Measurements from ENCODE around the gene CHCT1.
A peak's percentile ranks its signal among the peaks of the same experiment; 100 is the strongest.
"Not testable (repeated sequence)": the region's sequence is repeated elsewhere in the genome, so short reads cannot be mapped to it uniquely, and the experiment has no call there.

CHCT1 gene

DNA sequence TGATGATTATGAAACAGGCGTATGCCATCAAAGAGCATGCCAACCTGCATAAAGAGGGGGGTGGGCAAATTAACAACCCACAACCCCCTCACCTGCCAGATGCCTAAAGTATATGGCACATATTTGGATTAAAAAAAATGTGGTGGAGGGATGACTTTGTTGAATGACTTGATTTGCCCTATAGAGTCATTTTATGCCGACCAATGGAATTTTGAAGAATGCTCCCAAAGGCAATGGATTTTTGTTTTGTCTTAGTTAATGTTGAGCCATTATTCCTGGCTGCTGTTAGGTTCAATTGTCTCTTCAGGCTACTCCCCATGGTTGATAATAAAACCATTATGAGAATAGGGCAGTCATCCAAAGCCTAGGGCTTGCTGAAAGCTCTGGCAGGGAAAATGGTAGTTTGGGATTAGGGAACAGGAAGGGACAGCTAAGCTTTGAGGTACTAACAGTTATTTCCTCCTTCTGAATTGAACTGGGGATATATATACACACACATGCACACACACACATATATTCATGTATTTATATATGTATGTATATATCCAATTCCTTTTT, 5.8 kb upstream of the CHCT1 start:
- peaks cover 0 to 2% of the 10 kb centered on the region in 2 donors for H3K9me3 Mint-ChIP-seq
- no peak overlapping the region for H3K27ac Mint-ChIP-seq
- H3K4me1 Mint-ChIP-seq, result peaks cover 6 to 7% of the 10 kb centered on the region in 2 donors
- no peaks in the 10 kb centered on the region for H3K27me3 Mint-ChIP-seq
- H3K36me3 Mint-ChIP-seq, result no peaks in the 10 kb centered on the region
- DNase-seq (no peak), ATAC-seq (replicated peaks) (no peak)
- no peak overlapping the region for H3K4me3 Mint-ChIP-seq

DNA sequence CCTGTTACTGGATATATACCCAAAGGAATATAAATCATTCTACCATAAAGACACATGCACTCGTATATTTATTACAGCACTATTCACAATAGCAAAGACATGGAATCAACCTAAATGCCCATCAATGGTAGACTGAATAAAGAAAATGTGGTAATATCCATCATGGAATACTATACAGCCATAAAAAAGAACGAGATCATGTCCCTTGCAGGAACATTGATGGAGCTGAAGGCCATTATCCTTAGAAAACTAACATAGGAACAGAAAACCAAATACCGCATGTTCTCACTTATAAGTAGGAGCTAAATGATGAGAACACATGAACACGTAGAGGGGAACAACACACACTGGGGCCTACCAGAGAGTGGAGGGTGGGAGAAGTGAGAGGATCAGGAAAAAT, 3.3 kb upstream of the CHCT1 start:
- DNase-seq; H3K27me3 Mint-ChIP-seq; H3K9me3 Mint-ChIP-seq; H3K36me3 Mint-ChIP-seq; ATAC-seq (replicated peaks); H3K4me3 Mint-ChIP-seq: not testable (repeated sequence)
- peak overlapping the region; percentile 60 for H3K27ac Mint-ChIP-seq
- H3K4me1 Mint-ChIP-seq, result peaks cover 13 to 21% of the 10 kb centered on the region in 2 donors

DNA sequence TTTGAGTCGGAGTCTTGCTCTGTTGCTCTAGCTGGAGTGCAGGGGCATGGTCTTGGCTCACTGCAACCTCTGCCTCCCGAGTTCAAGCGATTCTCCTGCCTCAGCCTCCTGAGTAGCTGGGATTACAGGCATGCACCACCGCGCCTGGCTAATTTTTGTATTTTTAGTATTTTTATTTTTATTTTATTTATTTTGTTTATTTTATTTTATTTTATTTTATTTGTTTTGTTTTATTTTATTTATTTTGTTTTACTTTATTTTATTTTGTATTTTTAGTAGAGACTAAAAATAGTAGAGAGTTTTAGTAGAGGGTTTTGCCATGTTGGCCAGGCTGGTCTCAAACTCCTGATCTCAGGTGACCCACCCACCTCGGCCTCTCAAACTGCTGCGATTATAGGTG, 2.4 kb upstream of the CHCT1 start:
- H3K4me3 Mint-ChIP-seq; H3K27me3 Mint-ChIP-seq; H3K27ac Mint-ChIP-seq; ATAC-seq (replicated peaks); H3K9me3 Mint-ChIP-seq; DNase-seq; H3K36me3 Mint-ChIP-seq: not testable (repeated sequence)
- peaks cover 13 to 21% of the 10 kb centered on the region in 2 donors for H3K4me1 Mint-ChIP-seq

DNA sequence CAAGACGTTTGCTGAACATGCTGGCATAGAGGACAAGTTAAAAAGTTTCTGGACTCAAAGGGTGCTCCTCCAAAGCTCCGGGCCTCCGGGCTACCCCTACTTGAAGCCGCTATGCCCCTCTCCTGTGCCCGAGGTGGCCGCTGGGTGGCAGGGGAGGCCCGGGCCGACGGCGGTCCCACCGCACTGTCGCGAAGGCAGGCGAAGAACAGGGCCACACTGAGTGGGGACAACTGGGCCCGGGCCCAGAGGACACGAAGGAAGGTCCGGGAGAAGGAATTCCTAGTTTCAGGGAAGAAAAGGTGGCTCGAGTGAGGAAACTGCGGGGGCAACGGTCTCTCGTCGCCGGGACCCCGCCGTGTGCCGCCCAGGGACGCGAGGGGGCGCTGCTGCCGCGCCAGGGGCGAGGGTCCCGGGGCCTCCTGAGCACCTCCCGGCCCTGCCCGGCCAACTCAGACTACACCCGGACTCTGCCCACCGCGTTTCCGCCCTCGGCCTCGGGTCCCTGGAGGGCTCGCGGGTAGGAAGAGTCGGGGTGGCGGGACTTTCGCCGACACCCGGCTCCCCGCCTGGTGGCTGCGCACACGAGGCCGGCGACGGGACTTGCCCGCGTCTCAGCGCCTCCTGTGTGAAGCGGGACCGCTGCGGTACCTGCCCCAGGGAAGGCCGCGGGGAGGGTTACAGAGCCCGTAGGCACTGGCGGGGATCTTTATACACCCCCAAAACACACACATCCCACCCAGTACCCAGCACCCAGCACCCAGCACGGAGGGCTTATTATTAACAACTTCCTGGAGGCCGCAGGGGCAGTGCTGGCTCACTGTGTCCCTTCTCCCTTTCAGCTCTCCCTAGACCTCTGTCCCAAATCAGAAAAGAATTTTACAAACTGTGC, 772 bp upstream of the CHCT1 start:
- H3K4me3 Mint-ChIP-seq, result peak overlapping the region; percentile 88 to 94
- peaks cover 0 to 2% of the 10 kb centered on the region in 2 donors for H3K9me3 Mint-ChIP-seq
- no peaks in the 10 kb centered on the region for H3K36me3 Mint-ChIP-seq
- ATAC-seq (replicated peaks) (peak; percentile 96 to 97), DNase-seq (peak; percentile 70)
- peak overlapping the region; percentile 96 for H3K27ac Mint-ChIP-seq
- no peaks in the 10 kb centered on the region for H3K27me3 Mint-ChIP-seq
- peaks cover 18 to 29% of the 10 kb centered on the region in 2 donors for H3K4me1 Mint-ChIP-seq

DNA sequence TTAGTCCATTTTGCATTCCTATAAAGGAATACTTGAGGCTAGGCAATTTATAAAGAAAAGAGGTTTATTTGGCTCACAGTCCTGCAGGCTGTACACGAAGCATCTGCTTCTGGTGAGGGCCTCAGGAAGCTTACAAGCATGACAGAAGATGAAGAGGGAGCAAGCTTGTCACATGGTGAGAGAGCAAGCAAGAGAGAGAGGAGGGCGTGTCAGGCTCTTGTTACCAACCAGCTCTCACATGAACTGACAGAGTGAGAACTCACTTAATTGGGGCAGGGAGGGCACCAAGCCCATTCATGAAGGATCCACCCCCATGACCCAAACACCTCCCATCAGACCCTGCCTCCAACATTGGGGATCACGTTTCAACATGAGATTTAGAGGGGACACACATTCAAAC, 1.6 kb downstream of the CHCT1 start:
- ATAC-seq (replicated peaks), result no peak
- DNase-seq, result no peak
- Mint-ChIP-seq H3K27ac (no peak overlapping the region), H3K4me3 (no peak overlapping the region), H3K36me3 (no peaks in the 10 kb centered on the region), H3K27me3 (no peaks in the 10 kb centered on the region), H3K9me3 (peaks cover 0 to 2% of the 10 kb centered on the region in 2 donors), H3K4me1 (peaks cover 18 to 30% of the 10 kb centered on the region in 2 donors)

DNA sequence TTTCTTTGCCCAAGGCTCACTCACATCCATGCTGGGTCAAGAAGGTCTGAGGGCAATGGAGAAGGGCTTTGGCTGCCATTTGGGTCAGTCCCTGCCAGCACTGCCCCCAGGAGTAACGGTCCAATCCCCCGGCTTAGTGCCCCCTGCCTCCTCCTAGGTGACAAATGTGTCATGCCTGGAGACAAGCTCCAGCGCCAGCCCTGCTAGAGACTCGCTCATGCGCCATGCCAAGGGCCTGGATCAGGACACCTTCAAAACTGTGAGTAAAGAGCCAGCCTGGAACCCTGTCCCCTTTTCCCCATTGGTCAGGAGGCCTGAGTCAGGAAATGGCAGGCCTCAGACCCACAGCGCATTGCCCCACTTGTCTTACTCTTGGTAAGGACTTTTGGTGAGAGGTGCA, 3.3 kb downstream of the CHCT1 start:
- no peak overlapping the region for H3K27ac Mint-ChIP-seq
- ATAC-seq (replicated peaks), result no peak

DNA sequence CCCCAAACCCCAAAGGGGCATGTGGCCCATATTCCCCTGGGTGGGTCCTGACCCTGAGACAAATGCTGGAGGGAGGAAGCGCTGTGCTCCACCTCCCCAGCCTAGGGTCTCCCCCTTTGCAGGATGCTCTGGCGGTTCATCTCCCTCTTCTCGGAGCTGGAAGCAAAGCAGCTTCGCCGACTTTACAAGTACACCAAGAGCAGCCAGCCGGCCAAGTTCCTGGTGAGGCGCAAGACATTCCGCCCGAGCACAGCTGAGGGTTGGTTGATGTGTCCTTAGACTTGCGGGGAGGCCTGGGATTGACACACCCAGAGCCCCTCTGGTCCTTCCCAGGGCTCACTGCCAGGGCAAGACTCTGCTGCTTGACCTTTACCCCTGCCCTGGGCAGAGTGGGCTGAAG, 4.3 kb downstream of the CHCT1 start:
- H3K9me3 Mint-ChIP-seq, result no peaks in the 10 kb centered on the region
- no peak overlapping the region for H3K4me3 Mint-ChIP-seq
- peaks cover 0 to 8% of the 10 kb centered on the region in 2 donors for H3K27me3 Mint-ChIP-seq
- no peaks in the 10 kb centered on the region for H3K36me3 Mint-ChIP-seq
- no peak for DNase-seq
- H3K4me1 Mint-ChIP-seq, result peaks cover 12 to 22% of the 10 kb centered on the region in 2 donors
- no peak overlapping the region for H3K27ac Mint-ChIP-seq
- ATAC-seq (replicated peaks), result no peak

More for the DNA sequence above, 3.3 kb downstream of the CHCT1 start:
- peaks cover 18 to 30% of the 10 kb centered on the region in 2 donors for H3K4me1 Mint-ChIP-seq
- H3K4me3 Mint-ChIP-seq, result no peak overlapping the region
- no peaks in the 10 kb centered on the region for H3K9me3 Mint-ChIP-seq
- no peak for DNase-seq
- H3K27me3 Mint-ChIP-seq, result no peaks in the 10 kb centered on the region
- no peaks in the 10 kb centered on the region for H3K36me3 Mint-ChIP-seq

DNA sequence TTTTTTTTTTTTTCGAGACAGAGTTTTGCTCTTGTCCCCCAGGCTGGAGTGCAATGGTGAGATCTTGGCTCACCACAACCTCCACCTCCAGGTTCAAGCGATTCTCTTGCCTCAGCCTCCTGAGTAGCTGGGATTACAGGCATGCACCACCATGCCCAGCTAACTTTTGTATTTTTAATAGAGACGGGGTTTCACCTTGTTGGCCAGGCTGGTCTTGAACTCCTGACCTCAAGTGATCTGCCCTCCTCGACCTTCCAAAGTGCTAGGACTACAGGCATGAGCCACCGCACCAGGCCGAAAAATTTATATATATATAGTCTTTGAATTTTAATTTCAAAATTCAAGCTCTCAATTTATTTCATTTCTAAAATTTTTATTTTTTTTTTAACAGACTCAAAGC, 6.2 kb downstream of the CHCT1 start:
- ATAC-seq (replicated peaks); H3K4me1 Mint-ChIP-seq; H3K27me3 Mint-ChIP-seq; H3K4me3 Mint-ChIP-seq; H3K36me3 Mint-ChIP-seq; DNase-seq; H3K27ac Mint-ChIP-seq: not testable (repeated sequence)
- H3K9me3 Mint-ChIP-seq, result peaks cover 7 to 11% of the 10 kb centered on the region in 2 donors

DNA sequence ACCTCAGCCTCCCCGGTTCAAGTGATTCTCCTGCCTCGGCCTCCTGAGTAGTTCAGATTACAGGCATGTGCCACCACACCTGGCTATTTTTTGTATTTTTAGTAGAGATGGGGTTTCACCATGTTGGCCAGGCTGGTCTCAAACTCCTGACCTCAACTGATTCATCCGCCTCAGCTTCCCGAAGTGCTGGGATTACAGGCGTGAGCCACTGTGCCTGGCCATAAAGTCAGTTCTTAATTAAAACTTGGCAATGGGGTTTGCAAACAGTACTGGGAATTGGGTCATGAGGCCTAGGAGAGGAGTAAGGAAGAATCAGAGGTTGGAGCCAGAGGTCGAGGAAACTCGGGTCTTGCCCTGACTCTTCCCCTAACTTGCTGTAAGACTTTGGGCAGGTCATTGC, 8.3 kb downstream of the CHCT1 start:
- not testable (repeated sequence) for H3K4me3 Mint-ChIP-seq; ATAC-seq (replicated peaks); H3K27ac Mint-ChIP-seq; DNase-seq
- Mint-ChIP-seq H3K36me3 (peaks cover 5 to 14% of the 10 kb centered on the region in 2 donors), H3K9me3 (peaks cover 11% of the 10 kb centered on the region in 2 donors), H3K27me3 (peaks cover 0 to 13% of the 10 kb centered on the region in 2 donors), H3K4me1 (peaks cover 5 to 10% of the 10 kb centered on the region in 2 donors)

DNA sequence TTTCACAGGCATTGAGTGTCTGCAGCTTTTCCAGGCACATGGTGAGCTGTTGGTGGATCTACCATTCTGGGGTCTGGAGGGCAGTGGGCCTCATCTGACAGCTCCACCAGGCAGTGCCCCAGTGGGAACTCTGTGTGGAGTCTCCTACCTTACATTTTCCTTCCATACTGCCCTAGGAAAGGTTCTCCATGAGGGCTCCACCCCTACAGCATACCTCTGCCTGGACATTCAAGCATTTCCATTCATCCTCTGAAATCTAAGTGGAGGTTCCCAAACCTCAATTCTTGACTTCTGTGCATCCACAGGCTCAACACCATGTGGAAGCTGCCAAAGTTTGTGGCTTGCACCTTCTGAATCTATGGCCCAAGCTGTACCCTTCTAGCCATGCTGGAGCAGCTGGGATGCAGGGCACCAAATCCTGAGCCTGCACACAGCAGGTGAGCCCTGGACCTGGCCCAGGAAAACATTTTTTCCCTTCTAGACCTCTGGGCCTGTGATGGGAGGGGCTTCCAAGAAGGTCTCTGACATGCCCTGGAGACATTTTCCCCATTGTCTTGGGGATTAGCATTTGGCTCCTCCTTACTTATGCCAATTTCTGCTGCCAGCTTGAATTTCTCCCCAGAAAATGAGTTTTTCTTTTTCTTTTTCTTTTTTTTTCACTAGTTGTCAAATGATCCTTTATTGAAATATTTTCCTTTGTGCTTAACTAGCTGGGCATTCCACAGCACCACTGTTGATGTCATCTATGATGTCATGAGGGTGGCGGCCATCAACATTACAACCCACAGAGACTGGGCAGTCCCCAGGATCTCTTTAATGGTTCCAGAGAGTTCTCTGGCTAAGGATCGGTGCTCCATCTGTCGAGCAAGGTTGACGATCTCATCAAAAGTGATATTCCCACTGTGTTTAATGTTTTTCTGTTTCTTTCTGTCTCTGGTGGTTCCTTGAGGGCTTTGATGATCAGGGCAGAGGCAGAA, 11.0 kb downstream of the CHCT1 start:
- DNase-seq; H3K4me1 Mint-ChIP-seq; H3K4me3 Mint-ChIP-seq; H3K27ac Mint-ChIP-seq; ATAC-seq (replicated peaks): not testable (repeated sequence)
- Mint-ChIP-seq H3K27me3 (peaks cover 0 to 20% of the 10 kb centered on the region in 2 donors), H3K36me3 (peaks cover 5 to 14% of the 10 kb centered on the region in 2 donors), H3K9me3 (peaks cover 11% of the 10 kb centered on the region in 2 donors)

DNA sequence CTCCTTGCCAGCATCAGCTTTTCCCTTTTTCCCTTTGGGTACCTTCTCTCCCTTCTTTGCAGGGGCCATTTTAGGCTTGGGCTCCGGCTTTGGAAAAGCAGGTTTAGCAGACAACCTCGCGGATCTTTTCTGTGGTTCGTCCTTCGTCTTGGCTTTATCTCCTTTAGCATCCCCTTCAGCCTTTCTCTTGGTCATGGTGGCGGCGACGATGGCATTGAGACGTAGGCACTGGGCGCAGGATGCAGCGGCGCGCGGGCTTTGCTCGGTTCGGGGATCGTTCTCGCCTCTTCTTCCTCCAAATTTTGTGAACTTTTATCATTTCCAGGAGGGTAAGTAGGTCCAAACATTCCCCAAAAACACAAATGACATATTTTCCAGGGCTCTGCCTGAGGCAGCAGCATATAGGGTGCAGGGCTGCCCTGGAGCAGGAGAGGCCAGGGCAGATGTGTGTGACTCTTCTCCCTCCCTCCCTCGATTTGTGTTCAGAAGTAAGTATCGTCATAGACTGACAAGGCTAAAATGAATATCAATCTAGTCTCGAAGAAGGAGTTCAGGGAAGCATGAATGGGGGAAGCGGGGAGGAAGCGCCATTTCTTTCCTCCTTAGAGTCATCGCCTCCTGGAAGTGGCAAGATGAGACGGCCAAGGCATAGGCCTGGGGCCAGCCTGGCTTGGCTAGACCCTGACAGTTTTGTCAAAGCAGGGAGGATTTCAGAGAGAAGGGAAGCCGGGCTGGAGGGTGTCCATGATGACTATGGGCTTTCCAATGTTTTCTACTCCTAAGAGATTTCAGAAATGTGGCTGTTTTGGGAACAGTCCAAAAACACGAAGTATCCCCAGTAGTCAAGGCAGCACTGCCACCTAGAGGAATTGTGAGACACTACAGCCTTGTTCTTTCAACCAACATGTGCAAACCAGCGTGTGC, 13.2 kb downstream of the CHCT1 start:
- peaks cover 2 to 6% of the 10 kb centered on the region in 2 donors for H3K4me1 Mint-ChIP-seq
- H3K27ac Mint-ChIP-seq, result no peak overlapping the region
- peaks cover 11% of the 10 kb centered on the region in 2 donors for H3K9me3 Mint-ChIP-seq
- DNase-seq (peak; percentile 36), ATAC-seq (replicated peaks) (peak; percentile 55 to 73)
- peaks cover 0 to 20% of the 10 kb centered on the region in 2 donors for H3K27me3 Mint-ChIP-seq
- peaks cover 5 to 14% of the 10 kb centered on the region in 2 donors for H3K36me3 Mint-ChIP-seq
- no peak overlapping the region for H3K4me3 Mint-ChIP-seq

DNA sequence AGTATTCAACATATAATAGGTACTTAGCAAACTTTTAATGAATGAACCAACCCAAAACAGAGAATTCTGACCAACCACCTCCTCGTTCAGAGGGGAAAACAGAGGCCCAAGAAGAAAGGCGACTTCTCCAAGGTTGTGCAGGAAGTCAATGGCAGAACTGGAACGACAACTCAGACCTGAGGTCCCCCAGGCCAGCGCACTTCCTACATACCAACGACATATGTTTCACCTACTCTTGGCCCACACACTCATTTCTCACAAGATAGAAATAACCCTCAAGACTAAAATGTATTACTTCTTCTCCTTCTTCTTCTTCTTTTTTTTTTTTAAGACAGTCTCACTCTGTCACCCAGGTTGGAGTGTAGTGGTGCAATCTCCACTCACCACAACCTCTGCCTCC, 14.4 kb downstream of the CHCT1 start:
- ATAC-seq (replicated peaks) (no peak), DNase-seq (no peak)
- peaks cover 5 to 14% of the 10 kb centered on the region in 2 donors for H3K36me3 Mint-ChIP-seq
- no peak overlapping the region for H3K27ac Mint-ChIP-seq
- H3K27me3 Mint-ChIP-seq, result peaks cover 0 to 11% of the 10 kb centered on the region in 2 donors
- peaks cover 11% of the 10 kb centered on the region in 2 donors for H3K9me3 Mint-ChIP-seq
- H3K4me3 Mint-ChIP-seq, result no peak overlapping the region
- H3K4me1 Mint-ChIP-seq, result peaks cover 2 to 6% of the 10 kb centered on the region in 2 donors

DNA sequence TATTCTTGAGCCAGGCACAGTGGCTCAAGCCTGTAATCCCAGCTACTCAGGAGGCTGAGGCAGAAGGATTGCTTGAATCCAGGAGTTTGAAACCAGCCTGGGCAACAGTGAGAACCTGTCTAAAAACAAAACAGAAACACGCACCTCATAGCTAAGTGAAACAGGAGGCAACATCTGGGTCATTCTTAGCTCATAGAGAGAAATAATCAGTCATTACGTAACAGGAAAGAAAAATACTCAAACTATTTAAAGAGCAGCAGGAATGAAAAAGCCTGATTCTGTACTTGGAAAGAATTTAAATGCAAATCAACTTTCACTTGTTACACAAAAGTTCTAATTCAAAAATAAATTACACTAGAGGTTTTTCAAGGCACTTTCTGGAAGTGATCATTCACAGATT, 17.2 kb downstream of the CHCT1 start:
- no peak for DNase-seq
- Mint-ChIP-seq H3K9me3 (no peaks in the 10 kb centered on the region), H3K36me3 (no peaks in the 10 kb centered on the region), H3K27ac (no peak overlapping the region), H3K4me1 (peaks cover 2 to 6% of the 10 kb centered on the region in 2 donors), H3K27me3 (peaks cover 0 to 11% of the 10 kb centered on the region in 2 donors), H3K4me3 (no peak overlapping the region)
- ATAC-seq (replicated peaks), result no peak

All from stimulated activated naive B cell treated with anti-CD40 and anti-IgM and Interleukin-4, amounts not matched to agents 10 μg/mL and 1 μg/mL and 100 μg/mL, for 72 hours (primary cell).